PC-9 (cell line): ENCODE results near the gene DOCK2. TPM values are rescaled to one million over a fixed set of nuclear protein-coding genes. Genes with fewer than 3 reads are reported as not detected.

ENCODE experiments used
- BruUV-seq: library from RNA; stranded (reverse); fragments of 400-500 nt; replicated peaks from 2 replicates; lab custom pipeline; 2021; lab: Mats Ljungman, UMichigan
- CTCF ChIA-PET: fragments of 300-600 bp; sonication (Branson Sonifier 250); formaldehyde crosslinking; loops from one replicate; lab custom pipeline; 2022; ENCODE audit warnings: antibody characterized with exemption; lab: Charles Lee
- POLR2A ChIA-PET: fragments of 300-600 bp; sonication (Branson Sonifier 250); formaldehyde crosslinking; loops from one replicate; lab custom pipeline; 2022; ENCODE audit warnings: antibody characterized with exemption; ENCODE audit not compliant: unreplicated experiment; lab: Charles Lee
- DNase-seq, 2 experiments: peaks; one replicate each; pipeline versions ENCODE4 v3.0.0 to v3.0.0-alpha.2; 2015 to 2022; ENCODE audit warnings: mixed read lengths in 1 of 2
- H2AFZ ChIP-seq: fragments of 200-600 bp; sonication (generic); 2 replicates; pipeline ENCODE4 v1.8.1; 2017; ENCODE audit warnings: antibody characterized with exemption
- H3F3A ChIP-seq: fragments of 200-600 bp; sonication (generic); 2 replicates; pipeline ENCODE4 v1.8.1; 2017; ENCODE audit warnings: antibody characterized with exemption, mild to moderate bottlenecking, low read depth; ENCODE audit not compliant: insufficient read depth
- H3K27ac ChIP-seq: fragments of 200-600 bp; sonication (generic); 2 replicates; pipeline ENCODE4 v1.6.1; 2016; ENCODE audit warnings: mixed run types
- H3K27me3 ChIP-seq: fragments of 200-600 bp; sonication (generic); 2 replicates; pipeline ENCODE4 v1.6.1; 2016; ENCODE audit warnings: low read depth, mixed run types; ENCODE audit not compliant: insufficient read depth
- H3K36me3 ChIP-seq: fragments of 200-600 bp; sonication (generic); 2 replicates; pipeline ENCODE4 v1.6.1; 2016; ENCODE audit warnings: low read depth, mixed run types
- H3K4me1 ChIP-seq: fragments of 200-600 bp; sonication (generic); replicated peaks from 2 replicates; pipeline ENCODE4 v1.6.1; 2016; ENCODE audit warnings: mixed run types; ENCODE audit not compliant: insufficient read depth
- H3K4me2 ChIP-seq: fragments of 200-600 bp; sonication (generic); 2 replicates; pipeline ENCODE4 v1.6.1; 2017; ENCODE audit warnings: mixed run types
- H3K4me3 ChIP-seq: fragments of 200-600 bp; sonication (generic); 2 replicates; pipeline ENCODE4 v1.6.1; 2016; ENCODE audit warnings: mixed run types
- H3K79me2 ChIP-seq: fragments of 200-600 bp; sonication (generic); 2 replicates; pipeline ENCODE4 v1.6.1; 2017; ENCODE audit warnings: low read depth, mixed run types
- H3K9me2 ChIP-seq: fragments of 200-600 bp; sonication (generic); 2 replicates; pipeline ENCODE4 v1.8.1; 2017; ENCODE audit warnings: mild to moderate bottlenecking; ENCODE audit not compliant: insufficient read depth
- H3K9me3 ChIP-seq: fragments of 200-600 bp; sonication (generic); 2 replicates; pipeline ENCODE4 v1.8.1; 2016; ENCODE audit warnings: low read depth; ENCODE audit not compliant: insufficient read depth
- H4K20me1 ChIP-seq: fragments of 200-600 bp; sonication (generic); 2 replicates; pipeline ENCODE4 v1.8.1; 2017; ENCODE audit not compliant: insufficient read depth
- CTCF ChIP-seq: fragments of 200-600 bp; sonication (generic); conservative IDR thresholded peaks from 2 replicates; pipeline ENCODE4 v1.6.1; 2017; ENCODE audit warnings: mixed run types, antibody characterized with exemption, mild to moderate bottlenecking, moderate library complexity
- EZH2 ChIP-seq: fragments of 200-600 bp; sonication (generic); IDR thresholded peaks from 2 replicates; pipeline ENCODE4 v1.8.0; 2017; ENCODE audit warnings: antibody characterized with exemption, low read depth
- intact Hi-C: fragments of 100-400 bp; cut with micrococcal nuclease; formaldehyde crosslinking; loops from one replicate; pipeline ENCODE4 v1.10.0; 2022; ENCODE audit not compliant: unreplicated experiment
- total RNA-seq: library from RNA; stranded (reverse); gene quantifications from 2 replicates; pipeline ENCODE4 v1.2.3, GENCODE V29; 2021

The DOCK2 gene
- total RNA-seq, 1 experiment from 2014 or later: 0.41 TPM

GRCh38 chr5:169742771-169743296 is 105.8 kb downstream of the DOCK2 start:
- peak overlapping the region; percentile 29; the same call in 1 of the 2 replicates for H2AFZ ChIP-seq
- peaks cover 48% of the 10 kb centered on the region for H3K4me1 ChIP-seq
- peak overlapping the region; percentile 91 for H3K27ac ChIP-seq
- H3K4me2 ChIP-seq: peak overlapping the region; percentile 64
- H3K9me3 ChIP-seq: no peaks in the 10 kb centered on the region
- peak overlapping the region; percentile 12; the same call in 1 of the 2 replicates for H3K4me3 ChIP-seq
- BruUV-seq: no TSS peak
- peaks cover 22% of the 10 kb centered on the region for H3F3A ChIP-seq
- no peaks in the 10 kb centered on the region for H3K36me3 ChIP-seq
- H4K20me1 ChIP-seq: no peaks in the 10 kb centered on the region
- POLR2A ChIA-PET: interaction anchor here (0.6 to 0.9 kb wide), 3 partner anchors 18 to 1930 kb away, joined by 3 to 5 read pairs (median 4); no protein-coding TSS in a partner anchor
- no peaks in the 10 kb centered on the region for H3K9me2 ChIP-seq
- intact Hi-C loops: loop anchor here (10.0 kb wide), 1 partner anchor 1388 kb away; no protein-coding TSS in a partner anchor
- TF ChIP-seq EZH2 (no peak), CTCF (no peak)
- CTCF ChIA-PET: no interaction called here
- DNase-seq: peak; percentile 50 to 92
- H3K27me3 ChIP-seq: no peaks in the 10 kb centered on the region
- H3K79me2 ChIP-seq: no peaks in the 10 kb centered on the region

DNA sequence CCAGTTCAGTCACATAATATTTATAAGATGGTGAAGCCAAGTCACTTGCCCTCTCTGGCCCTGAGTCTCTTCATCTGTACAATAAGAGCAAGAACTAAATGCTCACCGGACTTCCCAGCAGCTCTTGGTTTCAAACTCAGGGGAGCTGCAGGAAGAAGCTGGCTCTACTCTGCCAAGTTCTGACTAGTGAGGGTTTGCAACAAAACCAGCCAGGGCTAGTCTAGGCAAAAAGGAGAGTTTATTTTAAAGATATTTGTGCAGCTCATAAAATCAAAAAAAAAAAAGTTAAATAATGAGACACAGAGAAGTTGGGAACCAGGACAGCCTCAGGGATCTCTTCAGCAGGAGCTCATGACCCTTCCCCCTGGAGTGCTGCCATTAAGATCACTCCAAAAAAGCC is 107.3 kb downstream of the DOCK2 start:
- no peaks in the 10 kb centered on the region for H3K9me3 ChIP-seq
- TF ChIP-seq CTCF (no peak), EZH2 (no peak)
- intact Hi-C loops: loop anchor here (10.0 kb wide), 1 partner anchor 1390 kb away; no protein-coding TSS in a partner anchor
- no peaks in the 10 kb centered on the region for H4K20me1 ChIP-seq
- no peak overlapping the region for H2AFZ ChIP-seq
- POLR2A ChIA-PET: no interaction called here
- no peaks in the 10 kb centered on the region for H3K36me3 ChIP-seq
- peak overlapping the region; percentile 91 for H3K27ac ChIP-seq
- H3K4me2 ChIP-seq: no peak overlapping the region
- peaks cover 48% of the 10 kb centered on the region for H3K4me1 ChIP-seq
- CTCF ChIA-PET: no interaction called here
- H3K79me2 ChIP-seq: no peaks in the 10 kb centered on the region
- peaks cover 22% of the 10 kb centered on the region for H3F3A ChIP-seq
- H3K9me2 ChIP-seq: no peaks in the 10 kb centered on the region
- no peaks in the 10 kb centered on the region for H3K27me3 ChIP-seq
- DNase-seq: no peak
- no peak overlapping the region for H3K4me3 ChIP-seq
- BruUV-seq: no TSS peak

DNA sequence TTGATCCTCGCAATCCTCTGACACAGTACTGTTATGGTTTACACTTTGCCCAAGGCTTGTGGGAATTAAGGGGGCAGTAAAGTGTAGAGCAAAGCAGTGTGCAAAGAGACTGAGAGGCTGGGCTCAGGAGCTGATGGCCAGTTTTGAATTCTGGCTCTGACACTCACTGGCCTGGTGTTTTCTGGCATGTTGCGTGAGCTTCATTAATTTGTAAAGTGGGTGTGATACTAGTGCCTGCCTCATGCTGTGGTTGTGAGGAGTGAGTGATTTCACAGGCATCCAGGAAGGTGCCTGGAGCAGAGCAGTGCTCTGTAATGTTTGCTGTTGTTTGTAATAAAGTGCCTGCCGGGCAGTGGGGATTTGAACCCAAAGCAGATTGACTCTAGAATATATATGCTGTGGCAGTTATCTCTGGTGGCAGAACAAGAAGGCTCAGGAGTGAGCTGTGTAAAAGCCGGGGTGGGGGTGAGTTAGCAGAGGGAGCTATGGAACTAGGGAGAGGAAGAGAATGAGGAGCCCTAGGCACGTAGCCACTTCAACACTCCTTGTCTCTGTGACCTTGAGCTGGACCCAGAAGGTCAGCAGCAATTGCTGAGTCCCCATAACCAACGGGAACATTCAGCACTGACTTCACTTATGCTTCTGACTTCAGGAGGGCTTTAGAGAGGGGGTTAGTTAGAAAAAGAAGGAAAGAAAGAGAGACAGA is 108.5 kb downstream of the DOCK2 start:
- CTCF ChIA-PET: no interaction called here
- H3K4me1 ChIP-seq: peaks cover 48% of the 10 kb centered on the region
- H3K79me2 ChIP-seq: no peaks in the 10 kb centered on the region
- intact Hi-C loops: loop anchor here (10.0 kb wide), 1 partner anchor 1391 kb away; no protein-coding TSS in a partner anchor
- no peaks in the 10 kb centered on the region for H3K27me3 ChIP-seq
- TF ChIP-seq EZH2: no peak
- no peak for TF ChIP-seq CTCF
- BruUV-seq: no TSS peak
- H3K4me3 ChIP-seq: no peak overlapping the region
- H3K9me3 ChIP-seq: no peaks in the 10 kb centered on the region
- no peaks in the 10 kb centered on the region for H4K20me1 ChIP-seq
- peak overlapping the region; percentile 15; the same call in 1 of the 2 replicates for H2AFZ ChIP-seq
- POLR2A ChIA-PET: no interaction called here
- DNase-seq: peak in 1 of 2 experiments; percentile 68
- 0 out of 2 replicates have a peak overlapping the region, but pooled peaks have one; percentile 14 for H3K27ac ChIP-seq
- H3K9me2 ChIP-seq: no peaks in the 10 kb centered on the region
- H3K36me3 ChIP-seq: no peaks in the 10 kb centered on the region
- H3F3A ChIP-seq: peaks cover 22% of the 10 kb centered on the region
- H3K4me2 ChIP-seq: 0 out of 2 replicates have a peak overlapping the region, but pooled peaks have one; percentile 15
